ENCODE data around the gene GBGT1. TPM values are rescaled to one million over a fixed set of nuclear protein-coding genes. Genes with fewer than 3 reads are reported as not detected.

Gene GBGT1
- total and polyA plus RNA-seq, 9 of the 15 experiments (the other 6 are each of a cell fraction or from before 2014, with no cell fraction given) = 0.55 to 25.8 (median 13.7) TPM

GRCh38 chr9:133200631-133201030 is 36.9 kb upstream of the GBGT1 start:
- H3K79me2 ChIP-seq (ENCODE audit: control insufficient read depth, insufficient read depth, low read length) = no peaks in the 10 kb centered on the region
- no peak for ATAC-seq
- WGBS (ENCODE audit: insufficient coverage, low coverage, missing lambda C conversion rate) = 11% methylated on average over 17 of the region's 17 CpGs
- H3K36me3 ChIP-seq (ENCODE audit: control insufficient read depth, insufficient read depth, low read length) = no peaks in the 10 kb centered on the region
- H3K9me1 ChIP-seq (ENCODE audit: control insufficient read depth, insufficient read depth, low read length) = no peaks in the 10 kb centered on the region
- POLR2A ChIA-PET = interaction anchor here (0.6 kb wide), 1 partner anchor 1768 kb away, joined by 3 read pairs; no protein-coding TSS in a partner anchor
- intact Hi-C loops (cut with micrococcal nuclease) (no loop called here), in situ Hi-C loops (cut with MboI) (no loop called here)
- no peaks in the 10 kb centered on the region for H3K9me3 ChIP-seq (replicated peaks; ENCODE audit: control insufficient read depth, insufficient read depth, low read depth, low read length)
- no peak overlapping the region for H3K9ac ChIP-seq (ENCODE audit: insufficient read depth in 1 of 2, low read depth in 2 of 2, low read length in 2 of 2)
- BruUV-seq (replicated peaks) = no TSS peak
- no peak overlapping the region for H3K4me2 ChIP-seq (ENCODE audit: insufficient read depth, low read length)
- CTCF ChIA-PET (ENCODE audit: low intra/inter-chr PET ratio) = no interaction called here
- peaks cover 54 to 84% of the 10 kb centered on the region in 2 experiments for H3K27me3 ChIP-seq (ENCODE audit: control insufficient read depth in 2 of 2, insufficient read depth in 2 of 2, low read length in 2 of 2)
- no peak for DNase-seq (ENCODE audit: extremely low read depth in 1 of 4, low spot score in 3 of 4)
- no peak overlapping the region for H3K27ac ChIP-seq (ENCODE audit: extremely low read depth, low read depth, low read length)
- H3K4me1 ChIP-seq (replicated peaks in 1 of 2; ENCODE audit: control insufficient read depth in 2 of 2, insufficient read depth in 2 of 2, low read length in 2 of 2) = peaks cover 0 to 19% of the 10 kb centered on the region in 2 experiments; a peak in 2 of 5 replicates
- no peak overlapping the region for H2AFZ ChIP-seq (ENCODE audit: low read depth, low read length)
- FAIRE-seq = no peak
- no peak overlapping the region for H3K4me3 ChIP-seq
- H4K20me1 ChIP-seq (replicated peaks; ENCODE audit: control insufficient read depth, insufficient read depth, low read length) = no peaks in the 10 kb centered on the region; the same call in 1 of the 2 replicates
- TF ChIP-seq ZNF561 (CRISPR knock-in tag; conservative IDR thresholded peaks at IDR 0.05) (no peak), GMEB1 (CRISPR knock-in tag; IDR thresholded peaks at IDR 0.05) (no peak), ZNF511 (CRISPR knock-in tag; IDR thresholded peaks at IDR 0.05) (no peak), ZNF76 (CRISPR knock-in tag; IDR thresholded peaks at IDR 0.05; ENCODE audit: borderline replicate concordance) (no peak), TEAD4 (IDR thresholded peaks at IDR 0.05; ENCODE audit: low read length) (no peak), TEAD4 (CRISPR knock-in tag; IDR thresholded peaks at IDR 0.05; ENCODE audit: borderline replicate concordance) (no peak), RBM22 (IDR thresholded peaks at IDR 0.05; ENCODE audit: low read depth, low read length, poor library complexity, severe bottlenecking) (no peak), MTA3 (IDR thresholded peaks at IDR 0.05; ENCODE audit: borderline replicate concordance) (no peak), MGA (IDR thresholded peaks at IDR 0.05) (no peak), ZNF239 (CRISPR knock-in tag; IDR thresholded peaks at IDR 0.05) (no peak)

Measured in K562 (cell line).